Breast epithelium (tissue), 3 donors: Measurements from ENCODE around the gene ACTN4.

ENCODE experiments used
- POLR2A ChIP-seq: fragments of 450-650 bp; IDR thresholded peaks from one replicate; pipeline ENCODE4 v1.6.1; 2016; ENCODE audit warnings: antibody characterized with exemption, mild to moderate bottlenecking, moderate library complexity
- TF ChIP-seq, protein P1 (sequence below), 3 donors: fragments of 450-650 bp; IDR thresholded peaks; one replicate each; pipeline ENCODE4 v1.5.1; 2016 to 2017; ENCODE audit warnings: antibody characterized with exemption in 3 of 3, mild to moderate bottlenecking in 3 of 3, moderate library complexity in 3 of 3

- TF ChIP-seq POLR2A = no peak
- TF ChIP-seq, protein P1, sequence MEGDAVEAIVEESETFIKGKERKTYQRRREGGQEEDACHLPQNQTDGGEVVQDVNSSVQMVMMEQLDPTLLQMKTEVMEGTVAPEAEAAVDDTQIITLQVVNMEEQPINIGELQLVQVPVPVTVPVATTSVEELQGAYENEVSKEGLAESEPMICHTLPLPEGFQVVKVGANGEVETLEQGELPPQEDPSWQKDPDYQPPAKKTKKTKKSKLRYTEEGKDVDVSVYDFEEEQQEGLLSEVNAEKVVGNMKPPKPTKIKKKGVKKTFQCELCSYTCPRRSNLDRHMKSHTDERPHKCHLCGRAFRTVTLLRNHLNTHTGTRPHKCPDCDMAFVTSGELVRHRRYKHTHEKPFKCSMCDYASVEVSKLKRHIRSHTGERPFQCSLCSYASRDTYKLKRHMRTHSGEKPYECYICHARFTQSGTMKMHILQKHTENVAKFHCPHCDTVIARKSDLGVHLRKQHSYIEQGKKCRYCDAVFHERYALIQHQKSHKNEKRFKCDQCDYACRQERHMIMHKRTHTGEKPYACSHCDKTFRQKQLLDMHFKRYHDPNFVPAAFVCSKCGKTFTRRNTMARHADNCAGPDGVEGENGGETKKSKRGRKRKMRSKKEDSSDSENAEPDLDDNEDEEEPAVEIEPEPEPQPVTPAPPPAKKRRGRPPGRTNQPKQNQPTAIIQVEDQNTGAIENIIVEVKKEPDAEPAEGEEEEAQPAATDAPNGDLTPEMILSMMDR (IDR thresholded peaks at IDR 0.05) = no peak
Observed at GRCh38 chr19:38765214-38765613, 117.8 kb downstream of the ACTN4 start.
